ENCODE results near the gene LAMA3. TPM values are rescaled to one million over a fixed set of nuclear protein-coding genes. Genes with fewer than 3 reads are reported as not detected.

LAMA3 gene
- total RNA-seq, 1 donor from 2014 or later = 0.47 TPM

- Mint-ChIP-seq H3K4me3 (no peak overlapping the region), H3K27ac (no peak overlapping the region), H3K27me3 (ENCODE audit: insufficient read depth, low read depth) (peaks cover 4% of the 10 kb centered on the region), H3K9me3 (no peaks in the 10 kb centered on the region), H3K36me3 (no peaks in the 10 kb centered on the region), H3K4me1 (peaks cover 9% of the 10 kb centered on the region)
- Histone ChIP-seq H3K4me2 (no peak overlapping the region), H3K79me2 (ENCODE audit: low read depth) (no peaks in the 10 kb centered on the region), H3K4me3 (no peak overlapping the region), H3K36me3 (no peaks in the 10 kb centered on the region), H4K20me1 (ENCODE audit: low read depth) (no peaks in the 10 kb centered on the region), H3K9ac (no peak overlapping the region), H3F3A (ENCODE audit: low read depth) (no peaks in the 10 kb centered on the region), H3K4me1 (no peaks in the 10 kb centered on the region), H2AFZ (replicated peaks) (no peak overlapping the region), H3K27me3 (no peaks in the 10 kb centered on the region), H3K9me3 (ENCODE audit: low read depth) (no peaks in the 10 kb centered on the region), H3K27ac (no peak overlapping the region)
- TF ChIP-seq EZH2phosphoT487 (IDR thresholded peaks at IDR 0.05) = no peak
- no peak for TF ChIP-seq CTCF (IDR thresholded peaks at IDR 0.05)
- no peak for TF ChIP-seq EZH2 (IDR thresholded peaks at IDR 0.05)
- no peak for DNase-seq (ENCODE audit: low spot score)
Observed at GRCh38 chr18:23936381-23936958, 247.2 kb downstream of the LAMA3 start.

DNA sequence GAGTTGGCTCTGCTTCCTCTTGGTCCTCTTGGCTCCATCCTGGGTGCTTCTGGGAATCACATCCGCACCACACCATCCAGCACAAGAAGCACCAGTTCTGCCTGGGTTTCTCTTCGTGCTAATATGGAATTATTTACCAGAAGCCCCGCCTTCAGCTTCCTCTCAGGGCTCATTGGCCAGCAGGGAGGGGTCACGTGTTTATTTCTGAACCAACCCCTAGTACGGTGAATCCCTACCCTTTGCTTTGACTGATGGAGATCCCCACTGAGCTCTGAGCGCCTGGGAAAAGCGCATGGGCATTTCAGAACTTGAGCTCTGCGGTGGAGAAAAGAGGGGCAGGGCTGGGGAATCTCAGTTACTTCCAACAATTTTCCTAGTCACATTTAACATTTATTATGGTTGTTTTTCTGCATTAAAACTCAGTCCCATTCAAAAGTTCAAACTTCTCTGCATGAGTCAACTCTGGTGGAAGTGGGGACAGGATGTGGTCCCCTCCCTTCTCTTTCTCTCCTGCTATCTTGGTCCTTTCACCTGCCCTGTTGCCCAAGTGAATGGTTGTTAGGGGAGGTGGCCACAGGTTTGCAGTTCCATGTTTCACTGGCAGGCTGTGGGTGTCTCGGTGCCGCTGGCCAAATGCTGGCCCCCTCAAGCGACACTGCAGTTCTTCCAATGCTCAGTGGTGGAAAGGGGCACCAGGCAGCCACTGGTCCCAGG, 248.9 kb downstream of the LAMA3 start:
- H3K9me3 Mint-ChIP-seq = no peaks in the 10 kb centered on the region
- TF ChIP-seq EZH2phosphoT487 (IDR thresholded peaks at IDR 0.05) (no peak), EZH2 (IDR thresholded peaks at IDR 0.05) (no peak), CTCF (IDR thresholded peaks at IDR 0.05) (no peak)

GRCh38 chr18:23938901-23939341, 249.7 kb downstream of the LAMA3 start:
- no peak overlapping the region for H2AFZ ChIP-seq (replicated peaks)
- peaks cover 4% of the 10 kb centered on the region for H3K27me3 Mint-ChIP-seq (ENCODE audit: insufficient read depth, low read depth)
- no peak overlapping the region for H3K27ac Mint-ChIP-seq

More for the DNA sequence above, 248.9 kb downstream of the LAMA3 start:
- Mint-ChIP-seq H3K4me3 (no peak overlapping the region), H3K36me3 (no peaks in the 10 kb centered on the region), H3K27ac (no peak overlapping the region), H3K4me1 (peaks cover 9% of the 10 kb centered on the region), H3K27me3 (ENCODE audit: insufficient read depth, low read depth) (peaks cover 4% of the 10 kb centered on the region)
- Histone ChIP-seq H3K9ac (no peak overlapping the region), H3K79me2 (ENCODE audit: low read depth) (no peaks in the 10 kb centered on the region), H3K4me1 (no peaks in the 10 kb centered on the region), H2AFZ (replicated peaks) (no peak overlapping the region), H3K27me3 (no peaks in the 10 kb centered on the region), H3K36me3 (no peaks in the 10 kb centered on the region), H3F3A (ENCODE audit: low read depth) (no peaks in the 10 kb centered on the region), H3K27ac (no peak overlapping the region), H3K4me2 (no peak overlapping the region), H4K20me1 (ENCODE audit: low read depth) (no peaks in the 10 kb centered on the region), H3K4me3 (no peak overlapping the region), H3K9me3 (ENCODE audit: low read depth) (no peaks in the 10 kb centered on the region)
- DNase-seq (ENCODE audit: low spot score) = no peak

More at GRCh38 chr18:23938901-23939341, 249.7 kb downstream of the LAMA3 start:
- no peaks in the 10 kb centered on the region for H3K27me3 ChIP-seq
- H3K4me3 Mint-ChIP-seq = no peak overlapping the region
- H3K9me3 Mint-ChIP-seq = no peaks in the 10 kb centered on the region
- no peak overlapping the region for H3K9ac ChIP-seq
- H3K4me1 Mint-ChIP-seq = peaks cover 9% of the 10 kb centered on the region
- H3F3A ChIP-seq (ENCODE audit: low read depth) = no peaks in the 10 kb centered on the region
- no peaks in the 10 kb centered on the region for H3K9me3 ChIP-seq (ENCODE audit: low read depth)
- no peaks in the 10 kb centered on the region for H4K20me1 ChIP-seq (ENCODE audit: low read depth)
- no peak for DNase-seq (ENCODE audit: low spot score)
- H3K4me2 ChIP-seq = no peak overlapping the region
- no peak overlapping the region for H3K27ac ChIP-seq
- no peaks in the 10 kb centered on the region for H3K79me2 ChIP-seq (ENCODE audit: low read depth)
- TF ChIP-seq CTCF (IDR thresholded peaks at IDR 0.05) = no peak
- H3K4me1 ChIP-seq = no peaks in the 10 kb centered on the region
- H3K36me3 Mint-ChIP-seq = no peaks in the 10 kb centered on the region
- H3K4me3 ChIP-seq = no peak overlapping the region
- no peaks in the 10 kb centered on the region for H3K36me3 ChIP-seq

Measured in neural progenitor cell (in vitro differentiated cells).